SK-N-SH (cell line): ENCODE data around the gene MICAL1.

Experiments
- CHD2 ChIP-seq: fragments of 150-350 bp; IDR thresholded peaks from 2 replicates; pipeline ENCODE4 v1.6.1; 2018; ENCODE audit warnings: low read length; ENCODE audit not compliant: partially characterized antibody
- EP300 ChIP-seq, 2 experiments: IDR thresholded peaks; 2 replicates each; pipeline versions ENCODE4 v1.4.0 to v1.6.1; 2012; ENCODE audit warnings: borderline replicate concordance in 1 of 2, low read depth in 1 of 2, low read length in 1 of 2
- FOXM1 ChIP-seq: IDR thresholded peaks from 2 replicates; pipeline ENCODE4 v1.4.0; 2012; ENCODE audit warnings: low read depth, mild to moderate bottlenecking
- GABPA ChIP-seq: IDR thresholded peaks from 2 replicates; pipeline ENCODE4 v1.4.0; 2012; ENCODE audit warnings: low read depth, mild to moderate bottlenecking
- GATA2 ChIP-seq: sonication (generic); formaldehyde crosslinking; IDR thresholded peaks from 2 replicates; pipeline ENCODE4 v1.5.0; 2020; ENCODE audit warnings: mild to moderate bottlenecking, missing genetic modification reagents
- NFIC ChIP-seq: IDR thresholded peaks from 2 replicates; pipeline ENCODE4 v1.4.0; 2012; ENCODE audit warnings: borderline replicate concordance
- POLR2AphosphoS5 ChIP-seq: IDR thresholded peaks from 2 replicates; pipeline ENCODE4 v1.6.1; 2012; ENCODE audit warnings: low read depth, low read length
- RAD21 ChIP-seq: IDR thresholded peaks from 2 replicates; pipeline ENCODE4 v1.6.1; 2012; ENCODE audit warnings: mild to moderate bottlenecking, low read length
- RFX5 ChIP-seq: IDR thresholded peaks from 2 replicates; pipeline ENCODE4 v1.6.1; 2012; ENCODE audit warnings: mild to moderate bottlenecking, improper control_type of control experiment, low read length
- TCF12 ChIP-seq: IDR thresholded peaks from 2 replicates; pipeline ENCODE4 v1.4.0; 2012
- TF ChIP-seq, protein P1 (sequence below): IDR thresholded peaks from 2 replicates; pipeline ENCODE4 v1.4.0; 2012; ENCODE audit warnings: low read depth
- TF ChIP-seq, protein P2 (sequence below): fragments of 200-600 bp; sonication (generic); IDR thresholded peaks from 2 replicates; pipeline ENCODE4 v1.6.1; 2017; ENCODE audit warnings: antibody characterized with exemption, mild to moderate bottlenecking, moderate library complexity
- TF ChIP-seq, protein P3 (sequence below): fragments of 150-350 bp; IDR thresholded peaks from 2 replicates; pipeline ENCODE4 v1.6.1; 2017; ENCODE audit warnings: antibody characterized with exemption, low read length, low read depth, borderline replicate concordance

DNA sequence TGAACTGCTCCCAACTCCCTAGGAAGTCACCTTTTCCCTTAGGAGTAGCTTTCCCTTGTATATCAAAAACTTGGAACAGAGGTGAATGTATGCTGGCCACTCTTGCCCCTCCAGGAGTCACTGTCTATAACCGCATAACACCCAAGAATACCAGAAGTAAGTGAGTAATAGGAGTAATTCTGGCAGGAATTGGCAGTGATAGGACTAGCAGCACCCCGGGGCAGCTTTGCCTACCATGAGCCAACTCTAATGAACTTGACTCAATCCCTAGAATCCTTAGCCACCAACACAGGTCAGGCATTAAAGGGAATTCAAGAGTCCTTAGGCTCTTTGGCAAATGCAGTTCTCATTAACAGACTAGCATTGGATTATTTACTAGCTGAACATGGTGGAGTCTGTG is 44.5 kb downstream of the MICAL1 start:
- TF ChIP-seq NFIC: no peak
- TF ChIP-seq EP300 (IDR thresholded peaks at IDR 0.05; ENCODE audit: borderline replicate concordance in 1 of 2, low read depth in 1 of 2, low read length in 1 of 2): no peak
- TF ChIP-seq, protein P1, sequence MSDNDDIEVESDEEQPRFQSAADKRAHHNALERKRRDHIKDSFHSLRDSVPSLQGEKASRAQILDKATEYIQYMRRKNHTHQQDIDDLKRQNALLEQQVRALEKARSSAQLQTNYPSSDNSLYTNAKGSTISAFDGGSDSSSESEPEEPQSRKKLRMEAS: no peak
- TF ChIP-seq, protein P2, sequence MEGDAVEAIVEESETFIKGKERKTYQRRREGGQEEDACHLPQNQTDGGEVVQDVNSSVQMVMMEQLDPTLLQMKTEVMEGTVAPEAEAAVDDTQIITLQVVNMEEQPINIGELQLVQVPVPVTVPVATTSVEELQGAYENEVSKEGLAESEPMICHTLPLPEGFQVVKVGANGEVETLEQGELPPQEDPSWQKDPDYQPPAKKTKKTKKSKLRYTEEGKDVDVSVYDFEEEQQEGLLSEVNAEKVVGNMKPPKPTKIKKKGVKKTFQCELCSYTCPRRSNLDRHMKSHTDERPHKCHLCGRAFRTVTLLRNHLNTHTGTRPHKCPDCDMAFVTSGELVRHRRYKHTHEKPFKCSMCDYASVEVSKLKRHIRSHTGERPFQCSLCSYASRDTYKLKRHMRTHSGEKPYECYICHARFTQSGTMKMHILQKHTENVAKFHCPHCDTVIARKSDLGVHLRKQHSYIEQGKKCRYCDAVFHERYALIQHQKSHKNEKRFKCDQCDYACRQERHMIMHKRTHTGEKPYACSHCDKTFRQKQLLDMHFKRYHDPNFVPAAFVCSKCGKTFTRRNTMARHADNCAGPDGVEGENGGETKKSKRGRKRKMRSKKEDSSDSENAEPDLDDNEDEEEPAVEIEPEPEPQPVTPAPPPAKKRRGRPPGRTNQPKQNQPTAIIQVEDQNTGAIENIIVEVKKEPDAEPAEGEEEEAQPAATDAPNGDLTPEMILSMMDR: no peak
- no peak for TF ChIP-seq CHD2
- TF ChIP-seq POLR2AphosphoS5: no peak
- TF ChIP-seq, protein P3, sequence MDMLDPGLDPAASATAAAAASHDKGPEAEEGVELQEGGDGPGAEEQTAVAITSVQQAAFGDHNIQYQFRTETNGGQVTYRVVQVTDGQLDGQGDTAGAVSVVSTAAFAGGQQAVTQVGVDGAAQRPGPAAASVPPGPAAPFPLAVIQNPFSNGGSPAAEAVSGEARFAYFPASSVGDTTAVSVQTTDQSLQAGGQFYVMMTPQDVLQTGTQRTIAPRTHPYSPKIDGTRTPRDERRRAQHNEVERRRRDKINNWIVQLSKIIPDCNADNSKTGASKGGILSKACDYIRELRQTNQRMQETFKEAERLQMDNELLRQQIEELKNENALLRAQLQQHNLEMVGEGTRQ: no peak
- no peak for TF ChIP-seq FOXM1
- TF ChIP-seq RAD21: no peak
- TF ChIP-seq GABPA: no peak
- TF ChIP-seq TCF12: no peak
- no peak for TF ChIP-seq GATA2 (CRISPR knock-in tag)
- no peak for TF ChIP-seq RFX5
